ENCODE results near the gene ADCY1.

- TF ChIP-seq CTCF (optimal IDR thresholded peaks at IDR 0.05 in 1 of 3, IDR thresholded peaks at IDR 0.05 in 1 of 3, conservative IDR thresholded peaks at IDR 0.05 in 1 of 3; ENCODE audit: extremely low read depth in 1 of 3, insufficient read depth in 2 of 3, low read length in 3 of 3) = no peak
- no peak for TF ChIP-seq EZH2 (IDR thresholded peaks at IDR 0.05; ENCODE audit: low read length)
Observed at GRCh38 chr7:45702751-45703150, 128.6 kb downstream of the ADCY1 start.
